ENCODE measurements around the gene PCDH11Y.
"Not testable (repeated sequence)": the region's sequence is repeated elsewhere in the genome, so short reads cannot be mapped to it uniquely, and the experiment has no call there.

Gene PCDH11Y, protein sequence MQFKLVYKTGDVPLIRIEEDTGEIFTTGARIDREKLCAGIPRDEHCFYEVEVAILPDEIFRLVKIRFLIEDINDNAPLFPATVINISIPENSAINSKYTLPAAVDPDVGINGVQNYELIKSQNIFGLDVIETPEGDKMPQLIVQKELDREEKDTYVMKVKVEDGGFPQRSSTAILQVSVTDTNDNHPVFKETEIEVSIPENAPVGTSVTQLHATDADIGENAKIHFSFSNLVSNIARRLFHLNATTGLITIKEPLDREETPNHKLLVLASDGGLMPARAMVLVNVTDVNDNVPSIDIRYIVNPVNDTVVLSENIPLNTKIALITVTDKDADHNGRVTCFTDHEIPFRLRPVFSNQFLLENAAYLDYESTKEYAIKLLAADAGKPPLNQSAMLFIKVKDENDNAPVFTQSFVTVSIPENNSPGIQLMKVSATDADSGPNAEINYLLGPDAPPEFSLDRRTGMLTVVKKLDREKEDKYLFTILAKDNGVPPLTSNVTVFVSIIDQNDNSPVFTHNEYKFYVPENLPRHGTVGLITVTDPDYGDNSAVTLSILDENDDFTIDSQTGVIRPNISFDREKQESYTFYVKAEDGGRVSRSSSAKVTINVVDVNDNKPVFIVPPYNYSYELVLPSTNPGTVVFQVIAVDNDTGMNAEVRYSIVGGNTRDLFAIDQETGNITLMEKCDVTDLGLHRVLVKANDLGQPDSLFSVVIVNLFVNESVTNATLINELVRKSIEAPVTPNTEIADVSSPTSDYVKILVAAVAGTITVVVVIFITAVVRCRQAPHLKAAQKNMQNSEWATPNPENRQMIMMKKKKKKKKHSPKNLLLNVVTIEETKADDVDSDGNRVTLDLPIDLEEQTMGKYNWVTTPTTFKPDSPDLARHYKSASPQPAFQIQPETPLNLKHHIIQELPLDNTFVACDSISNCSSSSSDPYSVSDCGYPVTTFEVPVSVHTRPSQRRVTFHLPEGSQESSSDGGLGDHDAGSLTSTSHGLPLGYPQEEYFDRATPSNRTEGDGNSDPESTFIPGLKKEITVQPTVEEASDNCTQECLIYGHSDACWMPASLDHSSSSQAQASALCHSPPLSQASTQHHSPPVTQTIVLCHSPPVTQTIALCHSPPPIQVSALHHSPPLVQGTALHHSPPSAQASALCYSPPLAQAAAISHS (N-terminal part only)

DNA sequence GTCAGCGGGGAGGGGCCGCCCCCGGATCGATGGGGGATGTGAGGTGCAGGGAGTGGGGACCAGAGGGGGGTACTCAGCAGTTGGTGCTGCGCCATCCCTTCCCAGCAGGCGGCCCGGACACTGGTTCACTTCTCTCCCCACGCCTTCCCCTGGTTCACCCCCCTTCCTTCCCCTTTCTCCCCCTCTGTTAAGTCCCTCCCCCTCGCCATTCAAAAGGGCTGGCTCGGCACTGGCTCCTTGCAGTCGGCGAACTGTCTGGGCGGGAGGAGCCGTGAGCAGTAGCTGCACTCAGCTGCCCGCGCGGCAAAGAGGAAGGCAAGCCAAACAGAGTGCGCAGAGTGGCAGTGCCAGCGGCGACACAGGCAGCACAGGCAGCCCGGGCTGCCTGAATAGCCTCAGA, at the start of gene PCDH11Y:
Gene PCDH11Y (plus strand): TSS at position 240 of the 400 bp plus-strand sequence. CDS start 56,804 bp downstream, outside the sequence.
- not testable (repeated sequence) for H3K4me3 ChIP-seq (ENCODE audit: low read depth, low read length); H3K36me3 ChIP-seq; H3K9me3 ChIP-seq (ENCODE audit: severe bottlenecking); DNase-seq; H3K27me3 ChIP-seq (ENCODE audit: insufficient read depth, low read depth, severe bottlenecking); H3K27ac ChIP-seq

DNA sequence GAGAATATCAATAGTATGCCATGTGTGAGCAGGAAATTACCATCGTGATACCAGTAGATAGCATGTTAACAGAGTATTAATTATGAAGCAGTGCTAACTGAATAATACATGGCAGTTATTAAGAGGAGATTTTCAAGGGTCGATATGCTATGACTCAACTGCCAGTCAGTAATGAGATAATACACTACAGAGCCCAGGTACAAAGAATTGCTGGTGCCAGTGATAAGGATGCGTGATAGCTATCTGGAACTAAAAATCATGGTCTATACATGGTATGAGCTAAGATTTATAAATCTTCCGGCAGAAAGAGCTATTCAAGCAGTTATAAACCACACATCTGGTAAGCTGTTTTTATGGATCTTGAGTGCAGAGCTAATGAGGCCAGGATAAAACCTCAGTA, 32.2 kb upstream of the PCDH11Y start:
- DNase-seq; H3K27me3 ChIP-seq (ENCODE audit: insufficient read depth, low read depth, severe bottlenecking); H3K36me3 ChIP-seq; H3K27ac ChIP-seq; H3K4me3 ChIP-seq (ENCODE audit: low read depth, low read length); H3K9me3 ChIP-seq (ENCODE audit: severe bottlenecking): not testable (repeated sequence)

DNA sequence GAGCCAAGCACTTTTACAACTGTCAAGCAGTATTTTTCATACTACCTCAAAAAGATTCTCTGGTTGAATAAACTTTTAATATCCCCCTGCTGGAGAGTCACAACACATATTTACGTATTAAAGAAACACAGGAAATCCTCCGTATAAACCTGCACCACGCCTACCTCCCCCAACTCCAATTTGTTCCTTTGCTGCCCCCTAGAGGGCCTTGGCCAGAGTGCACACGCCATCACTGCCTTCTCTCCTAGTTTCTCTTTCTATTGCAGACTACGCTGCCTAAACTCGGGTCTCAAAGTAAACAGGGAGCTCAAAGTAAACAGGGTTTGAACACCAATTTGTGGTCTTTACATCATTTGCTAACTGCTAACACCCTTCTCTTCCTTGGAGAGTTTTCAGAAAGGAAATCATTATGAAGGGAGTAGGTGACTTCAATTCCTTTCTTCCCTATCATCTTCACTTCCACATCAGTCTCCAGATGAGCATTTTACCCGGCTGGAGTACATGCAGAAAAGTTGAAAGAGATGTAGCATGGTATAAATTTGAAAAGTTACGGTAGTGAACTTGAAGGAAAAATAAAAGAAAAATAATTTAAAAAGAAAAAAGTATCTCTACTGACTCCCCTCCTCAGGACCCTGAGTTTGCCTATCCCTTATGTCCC, 8.2 kb upstream of the PCDH11Y start:
- H3K4me3 ChIP-seq (ENCODE audit: low read depth, low read length); H3K27me3 ChIP-seq (ENCODE audit: insufficient read depth, low read depth, severe bottlenecking); H3K27ac ChIP-seq; H3K36me3 ChIP-seq; H3K9me3 ChIP-seq (ENCODE audit: severe bottlenecking); DNase-seq: not testable (repeated sequence)

DNA sequence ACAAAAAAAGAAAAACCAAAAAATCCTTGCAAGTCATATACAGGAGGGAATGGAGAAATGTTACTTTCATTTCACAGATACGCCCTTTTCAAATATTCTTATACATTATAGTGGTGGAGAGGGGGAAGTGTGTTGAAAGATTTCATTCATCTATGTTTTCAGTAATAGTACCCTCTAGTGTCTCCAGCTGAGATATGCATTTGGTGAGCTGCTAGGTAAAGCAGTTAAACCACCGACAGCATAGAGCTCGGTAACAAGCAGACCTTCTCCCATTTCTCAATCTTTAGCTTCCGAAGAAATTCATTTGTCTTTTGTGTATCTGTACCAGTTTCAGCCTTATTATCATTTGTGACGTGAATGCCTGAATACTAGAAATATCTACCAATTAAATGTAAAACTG, 5.2 kb upstream of the PCDH11Y start:
- DNase-seq; H3K27me3 ChIP-seq (ENCODE audit: insufficient read depth, low read depth, severe bottlenecking); H3K36me3 ChIP-seq; H3K27ac ChIP-seq; H3K4me3 ChIP-seq (ENCODE audit: low read depth, low read length); H3K9me3 ChIP-seq (ENCODE audit: severe bottlenecking): not testable (repeated sequence)

DNA sequence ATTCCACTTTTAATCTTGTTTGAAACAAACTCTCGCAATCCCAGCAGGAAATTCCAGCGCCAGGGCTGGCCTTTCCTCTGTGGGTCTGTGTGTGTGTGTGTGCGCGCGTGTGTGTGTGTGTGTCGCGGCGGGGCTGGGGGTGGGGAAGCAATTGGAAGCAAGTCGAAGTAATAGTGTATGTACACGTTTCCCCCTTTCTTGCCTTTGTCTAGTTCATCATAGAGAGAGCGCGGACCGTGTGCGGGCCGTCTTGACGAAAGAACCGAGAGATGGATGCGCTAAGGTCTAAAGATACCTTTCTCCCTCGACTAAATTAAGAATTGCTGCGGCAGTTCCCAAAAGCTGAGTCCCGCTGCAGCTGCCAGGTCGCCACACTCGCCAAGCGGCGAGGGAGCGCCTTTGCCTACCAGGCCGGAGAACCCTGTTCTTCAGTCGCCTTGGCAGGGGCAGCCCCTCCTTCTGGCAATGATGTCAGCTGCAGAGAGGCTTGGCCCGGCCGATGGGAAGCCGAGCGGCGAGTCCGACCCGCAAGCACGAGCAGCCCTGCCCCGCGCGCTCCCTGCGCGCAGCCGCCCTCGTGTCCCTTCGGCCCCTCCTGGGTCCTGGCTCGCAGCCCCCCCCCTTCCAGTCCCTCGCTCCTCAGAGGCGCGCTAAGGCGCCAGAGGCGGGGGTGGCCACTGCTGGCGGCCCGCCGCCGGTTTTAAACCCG, 2.5 kb downstream of the PCDH11Y start:
- not testable (repeated sequence) for H3K27ac ChIP-seq; DNase-seq; H3K4me3 ChIP-seq (ENCODE audit: low read depth, low read length); H3K27me3 ChIP-seq (ENCODE audit: insufficient read depth, low read depth, severe bottlenecking); H3K36me3 ChIP-seq; H3K9me3 ChIP-seq (ENCODE audit: severe bottlenecking)

DNA sequence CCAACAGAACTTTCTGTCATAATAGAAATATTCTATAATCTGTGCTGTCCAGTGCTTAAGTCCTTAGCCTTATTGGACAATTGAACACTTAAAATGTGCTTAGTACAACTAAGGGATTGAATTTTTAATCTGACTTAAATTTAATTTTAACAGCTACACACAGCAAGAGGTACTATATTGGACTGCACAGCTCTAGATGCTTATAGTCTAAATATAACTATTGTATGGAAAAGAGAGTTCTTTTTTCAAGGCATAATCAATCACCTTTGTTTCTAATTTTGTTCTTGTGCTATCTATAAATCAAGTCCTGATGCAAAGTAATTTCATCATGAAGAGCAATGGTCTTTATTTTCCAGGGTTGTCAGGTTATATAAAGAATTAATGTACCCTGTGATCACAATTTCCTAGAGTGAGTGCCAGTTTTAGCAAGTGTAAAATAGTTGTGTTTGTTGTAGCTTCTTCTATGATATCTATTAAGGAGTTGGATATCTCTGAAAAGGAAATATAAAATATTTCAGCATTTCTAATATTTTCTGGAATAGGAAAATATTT, 39.0 kb downstream of the PCDH11Y start:
- H3K27me3 ChIP-seq (ENCODE audit: insufficient read depth, low read depth, severe bottlenecking); H3K27ac ChIP-seq; DNase-seq; H3K9me3 ChIP-seq (ENCODE audit: severe bottlenecking); H3K36me3 ChIP-seq; H3K4me3 ChIP-seq (ENCODE audit: low read depth, low read length): not testable (repeated sequence)

DNA sequence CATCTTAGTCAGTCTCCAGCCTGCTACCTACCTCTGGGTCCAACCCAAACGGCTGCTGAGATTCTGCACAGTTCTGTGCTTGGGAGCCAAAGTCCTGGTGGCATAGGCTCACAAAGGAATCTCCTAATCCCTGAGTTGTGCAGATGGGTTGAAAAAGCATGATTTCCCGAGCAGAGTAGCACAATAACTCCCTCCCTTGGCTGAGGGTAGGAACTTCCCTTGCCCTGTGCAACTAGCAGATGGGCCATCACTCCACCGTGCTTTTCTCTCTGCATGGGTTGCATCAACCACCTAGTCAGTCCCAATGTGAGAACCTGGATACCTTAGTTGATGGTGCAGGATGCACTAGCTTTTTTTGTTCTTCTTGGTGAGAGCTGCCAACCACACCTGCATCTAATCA, 82.9 kb downstream of the PCDH11Y start:
- H3K36me3 ChIP-seq; DNase-seq; H3K9me3 ChIP-seq (ENCODE audit: severe bottlenecking); H3K4me3 ChIP-seq (ENCODE audit: low read depth, low read length); H3K27me3 ChIP-seq (ENCODE audit: insufficient read depth, low read depth, severe bottlenecking); H3K27ac ChIP-seq: not testable (repeated sequence)

DNA sequence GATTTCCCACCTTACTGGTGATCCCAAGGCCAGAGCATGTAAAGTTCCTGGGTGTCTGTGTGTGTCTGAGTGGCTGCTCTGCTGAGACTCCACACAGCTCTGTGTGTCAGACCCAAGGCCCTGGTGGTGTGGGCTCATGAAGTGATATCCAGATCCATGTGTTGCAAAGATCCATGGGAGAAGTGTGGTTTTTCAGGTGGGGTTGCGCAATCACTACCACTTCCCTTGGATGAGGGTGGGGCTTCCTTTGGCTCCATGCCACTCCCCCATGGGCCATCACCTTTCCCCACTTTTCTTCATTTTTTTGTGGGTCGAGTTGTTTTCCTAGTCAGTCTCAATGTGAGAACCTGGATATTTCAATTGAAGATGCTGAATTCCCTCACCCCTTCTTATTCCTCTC, 182.9 kb downstream of the PCDH11Y start:
- not testable (repeated sequence) for H3K27me3 ChIP-seq (ENCODE audit: insufficient read depth, low read depth, severe bottlenecking); DNase-seq; H3K36me3 ChIP-seq

DNA sequence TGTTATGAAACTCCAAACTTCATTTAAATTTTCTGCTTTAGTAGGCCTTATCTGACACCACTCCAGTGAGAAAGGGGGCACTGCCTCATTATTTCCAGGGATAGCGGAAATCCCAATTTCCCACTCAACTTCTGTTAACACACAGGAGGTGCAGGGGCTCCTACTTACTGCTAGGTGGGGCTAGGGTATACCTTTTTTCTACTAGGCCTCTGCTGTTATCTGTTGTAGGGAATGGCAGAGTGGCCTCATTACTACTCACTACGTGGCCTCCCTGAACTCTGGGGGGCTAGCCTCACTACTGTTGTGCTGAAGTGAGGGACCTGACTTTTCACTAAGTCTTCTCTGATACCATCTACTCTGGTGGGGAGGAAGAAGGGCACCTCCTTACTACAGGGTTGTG, 215.0 kb downstream of the PCDH11Y start:
- H3K36me3 ChIP-seq; H3K27me3 ChIP-seq (ENCODE audit: insufficient read depth, low read depth, severe bottlenecking); H3K27ac ChIP-seq; H3K4me3 ChIP-seq (ENCODE audit: low read depth, low read length); H3K9me3 ChIP-seq (ENCODE audit: severe bottlenecking); DNase-seq: not testable (repeated sequence)

More for the DNA sequence above, 182.9 kb downstream of the PCDH11Y start:
- not testable (repeated sequence) for H3K4me3 ChIP-seq (ENCODE audit: low read depth, low read length); H3K9me3 ChIP-seq (ENCODE audit: severe bottlenecking); H3K27ac ChIP-seq

DNA sequence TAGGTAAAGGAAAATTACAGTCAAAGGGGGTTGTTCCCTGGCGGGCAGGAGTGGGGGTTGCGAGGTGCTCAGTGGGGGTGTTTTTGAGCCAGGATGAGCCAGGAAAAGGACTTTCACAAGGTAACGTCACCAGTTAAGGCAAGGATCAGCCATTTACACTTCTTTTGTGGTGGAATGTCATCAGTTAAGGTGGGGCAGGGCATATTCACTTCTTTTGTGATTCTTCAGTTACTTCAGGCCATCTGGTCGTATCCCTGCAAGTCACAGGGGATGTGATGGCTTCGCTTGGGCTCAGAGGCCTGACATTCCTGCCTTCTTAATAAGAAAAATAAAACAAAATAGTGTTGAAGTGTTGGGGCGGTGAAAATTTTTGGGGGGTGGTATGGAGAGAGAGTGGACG, 324.8 kb downstream of the PCDH11Y start:
- H3K4me3 ChIP-seq (ENCODE audit: low read depth, low read length); H3K9me3 ChIP-seq (ENCODE audit: severe bottlenecking); DNase-seq; H3K27me3 ChIP-seq (ENCODE audit: insufficient read depth, low read depth, severe bottlenecking); H3K36me3 ChIP-seq; H3K27ac ChIP-seq: not testable (repeated sequence)

DNA sequence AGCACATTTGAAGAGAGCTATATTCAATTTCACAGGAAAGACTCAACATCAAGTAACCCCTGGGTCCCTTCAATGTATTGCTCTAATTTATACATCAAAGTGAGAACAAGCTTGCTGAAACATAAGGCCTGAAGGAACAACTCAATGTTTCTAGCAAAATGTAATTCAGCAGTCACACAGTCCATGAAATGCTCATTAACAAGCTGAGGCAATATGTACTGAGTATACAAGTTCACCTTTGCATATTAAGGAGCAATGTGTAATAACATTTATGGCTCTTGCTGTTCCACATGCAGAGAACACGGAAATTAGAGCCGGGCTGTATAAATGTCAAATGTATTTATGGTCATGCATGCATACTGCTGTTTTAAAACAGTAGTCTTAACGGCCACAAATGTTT, 342.1 kb downstream of the PCDH11Y start:
- DNase-seq; H3K4me3 ChIP-seq (ENCODE audit: low read depth, low read length); H3K36me3 ChIP-seq; H3K9me3 ChIP-seq (ENCODE audit: severe bottlenecking); H3K27me3 ChIP-seq (ENCODE audit: insufficient read depth, low read depth, severe bottlenecking); H3K27ac ChIP-seq: not testable (repeated sequence)

DNA sequence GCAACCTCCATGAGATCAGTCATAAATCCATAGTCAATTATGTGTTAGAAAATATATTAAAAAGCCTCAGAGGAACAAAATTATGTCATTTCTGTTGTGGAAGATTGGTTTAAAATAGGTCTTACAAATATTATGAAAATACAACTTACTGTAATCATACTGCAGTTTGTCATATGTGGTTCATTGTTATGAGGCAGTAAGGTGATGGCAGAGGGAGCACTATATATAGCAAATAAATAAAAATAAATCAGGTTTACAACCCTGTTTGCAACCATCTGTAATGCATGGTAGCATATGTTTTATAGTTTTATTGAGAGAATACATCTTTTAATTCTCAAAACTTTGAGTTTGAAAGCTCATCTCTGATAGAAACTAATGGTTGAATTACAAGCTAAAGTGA, 543.6 kb downstream of the PCDH11Y start:
- H3K4me3 ChIP-seq (ENCODE audit: low read depth, low read length); H3K27me3 ChIP-seq (ENCODE audit: insufficient read depth, low read depth, severe bottlenecking); DNase-seq; H3K9me3 ChIP-seq (ENCODE audit: severe bottlenecking); H3K27ac ChIP-seq; H3K36me3 ChIP-seq: not testable (repeated sequence)

DNA sequence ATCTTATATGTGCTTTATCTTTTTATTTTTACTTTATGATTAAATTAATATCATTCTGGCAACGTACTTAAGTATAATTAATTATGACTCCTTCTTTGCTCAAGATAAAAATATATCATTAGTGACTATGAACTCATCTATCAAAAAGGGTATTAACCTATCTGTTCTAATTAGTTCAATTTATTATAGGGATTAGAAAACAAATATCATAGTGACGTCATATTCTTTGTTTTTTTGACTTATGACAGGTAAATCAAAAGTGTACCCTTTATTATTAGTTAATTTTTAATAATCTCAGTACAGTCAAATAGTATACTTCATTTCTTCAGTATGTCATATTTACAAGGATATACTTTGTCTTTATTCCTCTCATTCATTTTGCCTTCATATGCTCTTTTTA, 638.5 kb downstream of the PCDH11Y start:
- not testable (repeated sequence) for H3K9me3 ChIP-seq (ENCODE audit: severe bottlenecking); H3K4me3 ChIP-seq (ENCODE audit: low read depth, low read length); DNase-seq; H3K27ac ChIP-seq; H3K27me3 ChIP-seq (ENCODE audit: insufficient read depth, low read depth, severe bottlenecking); H3K36me3 ChIP-seq

Data from WERI-Rb-1 (cell line).